IPS-18c (cell line): ENCODE results near the gene PCYT2.
"Not testable (repeated sequence)": the region's sequence is repeated elsewhere in the genome, so short reads cannot be mapped to it uniquely, and the experiment has no call there.

Experiments used
- H3K4me3 ChIP-seq: 2 replicates; pipeline ENCODE4 v1.7.0; 2013; ENCODE audit warnings: low read depth, mild to moderate bottlenecking, low read length, moderate library complexity; ENCODE audit not compliant: insufficient read depth
- H3K9me3 ChIP-seq: one replicate; pipeline ENCODE4 v1.6.1; 2013; ENCODE audit warnings: mild to moderate bottlenecking, low read length, moderate library complexity; ENCODE audit not compliant: control insufficient read depth, insufficient read depth

PCYT2 gene

GRCh38 chr17:81911277-81911961 lies at the start of gene PCYT2:
Gene PCYT2 (minus strand): TSS chr17:81911399. CDS start chr17:81911355, 44 bp downstream.
- Histone ChIP-seq H3K4me3 (peak within 1 kb of the TSS; percentile 81), H3K9me3 (peaks cover 2% of the 10 kb centered on the region)

- H3K9me3 ChIP-seq, result no peaks in the 10 kb centered on the region
- H3K4me3 ChIP-seq, result peak overlapping the region; percentile 38
Measured at GRCh38 chr17:81960130-81960958, 49.1 kb upstream of the PCYT2 start.

- no peaks in the 10 kb centered on the region for H3K9me3 ChIP-seq
- H3K4me3 ChIP-seq, result peak overlapping the region; percentile 41
Measured at GRCh38 chr17:81959362-81960129, 48.3 kb upstream of the PCYT2 start.

DNA sequence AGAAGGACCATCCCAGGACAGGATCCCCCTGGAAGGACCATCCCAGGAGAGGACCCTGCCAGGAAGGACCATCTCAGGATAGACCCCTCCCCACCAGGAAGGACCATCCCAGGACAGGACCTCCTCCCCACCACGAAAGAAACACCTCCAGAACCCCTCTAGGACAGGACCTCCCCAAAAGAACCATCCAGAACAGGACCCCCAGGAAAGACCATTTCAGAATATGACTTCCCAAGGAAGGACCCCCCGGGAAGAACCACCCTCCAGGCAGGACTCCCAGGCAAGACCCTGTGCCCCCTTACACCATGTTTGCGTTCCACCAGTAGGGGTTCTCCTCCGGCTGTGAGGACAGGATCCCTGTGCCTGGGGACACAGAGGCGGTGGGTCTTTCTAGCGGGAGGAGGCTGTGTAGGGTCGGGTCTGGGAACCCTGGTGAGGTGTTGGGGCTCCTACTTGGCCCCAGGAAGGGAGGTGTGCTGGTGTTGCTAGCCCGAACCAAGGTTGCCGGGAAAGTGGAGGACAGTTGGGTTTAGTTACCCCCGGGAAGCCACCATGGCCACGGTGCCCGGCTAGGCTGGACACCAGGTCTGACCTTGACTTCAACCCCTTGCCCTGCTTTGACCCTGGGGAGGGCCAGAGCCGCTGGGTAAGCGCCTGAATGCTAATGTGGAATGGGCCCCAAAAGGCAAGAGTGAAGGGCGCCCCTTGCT lies 47.6 kb upstream of the PCYT2 start:
- H3K9me3 ChIP-seq, result no peaks in the 10 kb centered on the region
- H3K4me3 ChIP-seq, result no peak overlapping the region; the same call in 1 of the 2 replicates

- Histone ChIP-seq H3K9me3 (peaks cover 2% of the 10 kb centered on the region), H3K4me3 (no peak overlapping the region)
Measured at GRCh38 chr17:81957691-81958432, 46.7 kb upstream of the PCYT2 start.

DNA sequence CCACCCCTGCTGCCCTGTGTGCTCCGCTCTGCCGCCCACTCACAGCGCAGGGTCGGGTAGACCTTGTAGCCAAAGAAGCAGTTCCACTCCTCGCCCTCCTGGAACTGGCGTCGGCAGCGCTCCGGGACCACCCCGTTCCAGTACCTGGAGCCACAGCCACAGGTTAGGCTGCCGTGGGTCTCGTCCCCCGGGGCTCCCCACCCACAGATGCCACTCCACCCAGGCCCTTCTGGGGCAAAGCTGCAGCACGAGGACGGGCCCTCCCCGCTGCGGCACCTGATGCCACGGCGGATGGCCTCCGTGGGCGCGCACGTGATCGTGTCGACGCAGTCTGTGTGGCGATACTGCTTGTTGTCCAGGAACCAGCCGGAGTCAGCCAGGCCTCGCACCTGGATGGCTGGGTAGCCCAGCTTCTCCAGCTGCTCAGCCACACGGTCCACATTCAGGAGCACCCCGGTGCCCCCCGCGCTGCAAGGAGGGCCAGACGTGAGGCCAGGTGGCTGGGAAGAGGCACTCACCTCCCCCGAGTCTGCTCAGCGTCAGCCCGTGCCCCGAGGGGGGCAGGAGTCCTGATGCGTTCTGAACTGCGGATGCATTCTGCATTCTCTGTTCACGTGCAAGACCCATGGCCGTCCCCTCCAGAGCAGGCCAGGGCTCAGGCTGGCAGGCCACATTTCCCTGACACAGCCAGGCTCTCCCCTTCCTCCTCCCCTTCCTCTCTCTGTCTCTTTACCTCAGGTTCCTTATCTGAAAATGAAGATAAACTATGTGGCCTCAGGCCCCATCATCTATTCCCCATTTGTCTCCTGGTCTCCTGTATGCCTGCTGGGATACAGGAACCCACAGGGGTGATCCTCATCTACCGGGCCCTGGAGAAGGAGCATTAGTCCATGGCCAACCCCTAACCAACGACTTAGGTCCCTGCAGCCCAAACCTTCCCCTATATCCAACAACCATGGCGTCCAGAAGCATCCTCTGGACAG lies 45.7 kb upstream of the PCYT2 start:
- Histone ChIP-seq H3K9me3 (peaks cover 2% of the 10 kb centered on the region), H3K4me3 (no peak overlapping the region)

DNA sequence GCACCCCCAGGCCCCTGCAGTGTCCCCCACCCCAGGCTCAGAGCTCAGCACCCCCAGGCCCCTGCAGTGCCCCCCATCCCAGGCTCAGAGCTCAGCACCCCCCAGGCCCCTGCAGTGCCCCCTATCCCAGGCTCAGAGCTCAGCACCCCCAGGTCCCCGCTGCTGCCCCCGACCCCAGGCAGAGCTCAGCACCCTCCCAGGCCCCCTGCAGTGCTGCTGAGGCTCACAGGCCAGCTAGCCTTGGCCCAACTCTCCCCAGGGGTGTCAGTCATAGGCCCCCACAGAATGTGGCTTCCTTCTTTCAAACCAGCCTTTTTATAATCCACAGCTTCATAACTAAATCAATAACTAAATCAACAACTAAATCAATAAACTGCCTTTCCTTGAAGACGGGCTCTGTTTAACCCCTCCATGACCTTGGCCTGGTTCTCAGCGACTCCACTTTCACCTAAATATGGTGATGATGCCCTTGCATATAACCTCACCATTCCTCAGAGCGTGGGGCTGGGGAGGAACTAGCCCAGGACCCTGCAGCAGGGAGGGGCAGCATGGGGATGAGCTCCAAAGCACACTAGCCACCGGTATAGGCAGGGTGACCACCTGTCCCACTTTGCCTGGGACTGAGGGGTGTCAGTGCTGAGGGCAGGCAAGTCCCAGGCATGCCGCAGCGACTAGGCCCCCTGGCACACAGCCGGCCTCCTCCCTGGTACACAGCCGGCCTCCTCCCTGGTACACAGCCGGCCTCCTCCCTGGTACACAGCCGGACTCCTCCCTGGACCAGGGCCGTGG lies 44.8 kb upstream of the PCYT2 start:
- Histone ChIP-seq H3K4me3 (no peak overlapping the region), H3K9me3 (peaks cover 2% of the 10 kb centered on the region)

DNA sequence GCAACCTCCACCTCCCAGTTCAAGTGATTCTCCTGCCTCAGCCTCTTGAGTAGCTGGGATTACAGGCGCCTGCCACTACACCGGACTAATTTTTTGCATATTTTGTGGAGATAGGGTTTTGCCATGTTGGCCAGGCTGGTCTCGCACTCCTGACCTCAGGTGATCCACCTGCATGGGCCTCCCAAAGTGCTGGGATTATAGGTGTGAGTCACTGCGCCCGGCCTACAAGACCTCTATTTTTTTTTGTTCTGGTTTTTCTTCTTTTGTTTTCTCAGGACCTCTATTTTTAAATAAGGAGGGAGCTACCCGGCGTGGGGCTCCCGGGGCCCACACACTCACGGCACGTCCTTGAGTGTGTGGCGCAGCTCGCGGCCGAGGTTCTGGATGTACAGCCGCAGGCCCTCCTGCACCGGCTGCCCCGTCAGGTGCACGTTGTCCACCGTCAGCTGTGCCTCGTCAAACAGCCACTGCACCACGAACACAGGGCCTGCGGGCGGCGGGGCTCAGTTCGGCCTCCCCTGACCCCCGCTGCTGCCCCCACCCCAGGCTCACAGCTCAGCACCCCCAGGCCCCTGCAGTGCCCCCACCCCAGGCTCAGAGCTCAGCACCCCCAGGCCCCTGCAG lies 44.0 kb upstream of the PCYT2 start:
- Histone ChIP-seq H3K4me3 (no peak overlapping the region), H3K9me3 (peaks cover 2% of the 10 kb centered on the region)

DNA sequence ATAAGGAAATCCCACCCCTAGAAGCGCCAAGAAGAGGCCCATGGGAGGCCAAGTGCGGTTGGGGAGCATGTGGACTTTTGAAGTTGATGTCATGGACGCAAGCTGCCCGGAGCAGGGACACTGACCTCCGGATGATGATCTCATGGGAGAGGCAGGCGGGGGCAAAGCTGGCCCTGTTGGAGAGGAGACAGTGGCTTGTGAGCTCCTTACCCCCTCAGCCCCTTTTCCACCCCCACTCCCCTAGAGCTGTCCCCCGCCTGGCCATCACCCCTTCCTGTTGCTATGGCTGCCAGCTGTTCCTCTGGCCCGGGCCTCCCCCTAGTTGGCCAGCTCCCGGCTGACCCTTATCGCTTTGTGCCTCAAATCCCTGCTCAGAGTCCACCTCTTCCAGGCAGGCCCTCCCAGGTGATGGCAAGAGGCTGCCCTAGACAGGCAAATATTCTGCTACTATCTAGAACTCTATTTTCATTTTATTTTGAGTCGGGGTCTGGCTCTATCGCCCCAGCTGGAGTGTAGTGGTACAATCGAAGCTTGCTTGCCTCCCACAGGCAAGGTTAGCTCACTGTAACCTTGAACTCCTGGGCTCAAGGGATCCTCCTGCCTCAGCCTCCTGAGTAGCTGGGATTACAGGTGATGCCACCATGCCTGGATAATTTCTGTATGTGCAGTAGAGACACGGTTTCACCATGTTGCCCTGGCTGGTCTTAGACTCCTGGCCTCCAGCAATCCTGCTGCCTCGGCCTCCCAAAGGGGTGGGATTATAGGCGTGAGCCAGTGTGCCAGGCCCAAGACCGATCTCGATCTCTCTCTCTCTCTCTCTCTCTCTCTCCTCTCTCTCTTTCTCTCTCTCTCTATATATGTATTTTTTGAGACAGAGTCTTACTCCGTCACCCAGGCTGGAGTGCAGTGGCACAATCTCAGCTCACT lies 43.2 kb upstream of the PCYT2 start:
- Histone ChIP-seq H3K9me3 (peaks cover 2% of the 10 kb centered on the region), H3K4me3 (no peak overlapping the region)

GRCh38 chr17:81953443-81953842 lies 42.2 kb upstream of the PCYT2 start:
- not testable (repeated sequence) for H3K4me3 ChIP-seq

DNA sequence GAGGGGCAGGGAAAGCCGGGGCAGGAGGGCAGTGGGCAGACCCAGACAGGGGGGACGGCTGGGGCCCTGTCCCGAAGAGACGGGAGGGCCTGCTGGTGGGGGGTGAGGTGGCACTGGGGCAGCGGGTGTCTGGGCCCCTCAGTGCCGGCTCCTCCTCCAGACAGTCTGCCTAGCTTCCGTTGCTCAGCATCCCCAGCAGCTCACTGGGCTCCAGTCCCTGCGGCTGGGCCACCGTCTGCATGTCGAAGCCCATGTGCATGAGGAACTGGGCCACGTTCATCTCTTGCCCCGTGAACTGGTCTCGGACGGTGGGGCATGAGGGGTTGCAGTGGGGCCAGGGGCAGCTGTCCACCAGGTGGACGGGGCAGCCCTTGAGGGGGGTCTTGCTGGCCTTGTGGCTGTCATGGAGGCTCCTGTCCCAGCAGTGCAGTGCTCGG lies 41.6 kb upstream of the PCYT2 start:
- no peak overlapping the region for H3K4me3 ChIP-seq
- H3K9me3 ChIP-seq, result peaks cover 2% of the 10 kb centered on the region

More at GRCh38 chr17:81953443-81953842, 42.2 kb upstream of the PCYT2 start:
- H3K9me3 ChIP-seq, result not testable (repeated sequence)

- Histone ChIP-seq H3K4me3 (no peak overlapping the region), H3K9me3 (peaks cover 2% of the 10 kb centered on the region)
Measured at GRCh38 chr17:81951785-81952684, 40.8 kb upstream of the PCYT2 start.

DNA sequence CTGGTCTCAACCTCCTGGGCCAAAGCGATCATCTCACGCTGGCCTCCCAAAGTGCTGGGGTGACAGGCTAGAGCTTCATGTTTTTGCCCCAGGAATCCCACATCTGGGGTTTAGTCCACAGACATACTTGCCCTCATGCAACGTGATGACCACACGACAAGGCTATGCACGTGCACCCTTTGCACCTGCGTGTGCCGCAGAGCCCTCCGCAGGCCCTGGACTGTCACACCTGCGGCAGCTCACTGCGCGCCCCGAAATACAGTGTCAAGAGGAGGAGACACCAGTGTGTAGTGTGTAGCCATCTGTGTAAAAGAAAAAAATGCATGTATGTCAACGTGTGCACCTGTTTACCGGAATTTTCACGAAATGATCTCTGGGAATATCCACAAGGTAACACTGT lies 39.3 kb upstream of the PCYT2 start:
- peaks cover 2% of the 10 kb centered on the region for H3K9me3 ChIP-seq
- H3K4me3 ChIP-seq, result no peak overlapping the region
